Peyer's patch (tissue), 4 donors: ENCODE data around the gene SEPTIN5. TPM values are rescaled to one million over a fixed set of nuclear protein-coding genes. Genes with fewer than 3 reads are reported as not detected.

Source experiments
- DNase-seq, 3 donors: peaks; one replicate each; pipeline ENCODE4 v3.0.0-alpha.2; 2017 to 2019
- H3K27ac ChIP-seq, 4 donors: fragments of 200-600 bp; sonication (generic); one replicate each; pipeline ENCODE4 v1.5.1; 2016 to 2019
- H3K27me3 ChIP-seq, 2 donors: fragments of 200-600 bp; sonication (generic); one replicate each; pipeline ENCODE4 v1.5.1; 2019
- H3K36me3 ChIP-seq, 3 donors: fragments of 200-600 bp; sonication (generic); one replicate each; pipeline ENCODE4 v1.5.1; 2016 to 2019
- H3K4me1 ChIP-seq, 4 donors: fragments of 200-600 bp; sonication (generic); one replicate each; pipeline ENCODE4 v1.5.1; 2016 to 2019
- H3K4me3 ChIP-seq, 4 donors: fragments of 200-600 bp; sonication (generic); 1 replicate in 3 of 4; 2 replicates in 1 of 4; pipeline ENCODE4 v1.5.1; 2016 to 2019; ENCODE audit warnings: mild to moderate bottlenecking in 1 of 4
- H3K9me3 ChIP-seq, 4 donors: fragments of 200-600 bp; sonication (generic); one replicate each; pipeline ENCODE4 v1.5.1; 2016 to 2019; ENCODE audit warnings: mild to moderate bottlenecking in 1 of 4
- CTCF ChIP-seq, 6 experiments: fragments of 450-650 bp in 4 of 6; fragments of 200-600 bp in 2 of 6; sonication (generic) in 1 of 6; IDR thresholded peaks; one replicate each; pipeline ENCODE4 v1.5.1; 2017 to 2019; ENCODE audit warnings: antibody characterized with exemption in 6 of 6, mild to moderate bottlenecking in 3 of 6, moderate library complexity in 1 of 6
- POLR2A ChIP-seq, 2 donors: fragments of 450-650 bp; IDR thresholded peaks; one replicate each; pipeline ENCODE4 v1.5.1; 2017; ENCODE audit warnings: antibody characterized with exemption in 2 of 2, mild to moderate bottlenecking in 2 of 2, moderate library complexity in 2 of 2
- total RNA-seq, 4 donors: library from RNA; depleted of rRNA; stranded (reverse); fragments of >200 nt; gene quantifications; one replicate each; pipeline ENCODE4 v1.1.0, GENCODE V29; 2016

The SEPTIN5 gene
- total RNA-seq, 4 donors from 2014 or later: 2.8 to 20.6 (median 5.0) TPM

- no peak for TF ChIP-seq POLR2A (IDR thresholded peaks at IDR 0.05)
- no peak for TF ChIP-seq CTCF (IDR thresholded peaks at IDR 0.05)
- peaks cover 0 to 2% (median 0%) of the 10 kb centered on the region in 4 donors for H3K4me1 ChIP-seq
- no peaks in the 10 kb centered on the region for H3K9me3 ChIP-seq
- peaks cover 0 to 4% of the 10 kb centered on the region in 2 donors for H3K27me3 ChIP-seq
- no peaks in the 10 kb centered on the region for H3K36me3 ChIP-seq
- no peak overlapping the region for H3K4me3 ChIP-seq
- no peak for DNase-seq
- no peak overlapping the region for H3K27ac ChIP-seq
These were observed 21.6 kb downstream of the SEPTIN5 start for GRCh38 chr22:19735665-19736510.

- no peak for DNase-seq
- Histone ChIP-seq H3K9me3 (no peaks in the 10 kb centered on the region), H3K36me3 (no peaks in the 10 kb centered on the region), H3K27me3 (no peaks in the 10 kb centered on the region), H3K27ac (no peak overlapping the region), H3K4me3 (no peak overlapping the region), H3K4me1 (no peaks in the 10 kb centered on the region)
- no peak for TF ChIP-seq CTCF (IDR thresholded peaks at IDR 0.05)
- no peak for TF ChIP-seq POLR2A (IDR thresholded peaks at IDR 0.05)
These were observed 23.8 kb downstream of the SEPTIN5 start for GRCh38 chr22:19737846-19738663.

GRCh38 chr22:19738664-19739447 lies 24.6 kb downstream of the SEPTIN5 start:
- no peaks in the 10 kb centered on the region for H3K27me3 ChIP-seq
- H3K36me3 ChIP-seq: no peaks in the 10 kb centered on the region
- no peak overlapping the region for H3K4me3 ChIP-seq
- H3K27ac ChIP-seq: no peak overlapping the region
- H3K4me1 ChIP-seq: no peaks in the 10 kb centered on the region
- no peaks in the 10 kb centered on the region for H3K9me3 ChIP-seq
- no peak for DNase-seq
- TF ChIP-seq CTCF (IDR thresholded peaks at IDR 0.05): no peak
- no peak for TF ChIP-seq POLR2A (IDR thresholded peaks at IDR 0.05)

GRCh38 chr22:19739448-19739895 lies 25.2 kb downstream of the SEPTIN5 start:
- Histone ChIP-seq H3K9me3 (no peaks in the 10 kb centered on the region), H3K27me3 (no peaks in the 10 kb centered on the region), H3K36me3 (no peaks in the 10 kb centered on the region), H3K4me3 (no peak overlapping the region), H3K4me1 (no peaks in the 10 kb centered on the region), H3K27ac (no peak overlapping the region)
- TF ChIP-seq CTCF (IDR thresholded peaks at IDR 0.05) (no peak), POLR2A (IDR thresholded peaks at IDR 0.05) (no peak)
- no peak for DNase-seq

GRCh38 chr22:19739911-19740449 lies 25.7 kb downstream of the SEPTIN5 start:
- Histone ChIP-seq H3K27me3 (no peaks in the 10 kb centered on the region), H3K36me3 (no peaks in the 10 kb centered on the region), H3K4me3 (no peak overlapping the region), H3K9me3 (no peaks in the 10 kb centered on the region), H3K27ac (no peak overlapping the region), H3K4me1 (no peaks in the 10 kb centered on the region)
- no peak for DNase-seq
- TF ChIP-seq POLR2A (IDR thresholded peaks at IDR 0.05): no peak
